Measurements from ENCODE around the gene ST7.

ST7 gene

GRCh38 chr7:117134411-117134810 lies 181.1 kb downstream of the ST7 start:
- no peak for DNase-seq

GRCh38 chr7:117134889-117135552 lies 181.7 kb downstream of the ST7 start:
- no peak for DNase-seq

- no peak for DNase-seq
Observed at GRCh38 chr7:117135553-117135891, 182.2 kb downstream of the ST7 start.

- DNase-seq, result no peak
Observed at GRCh38 chr7:117137868-117138267, 184.6 kb downstream of the ST7 start.

- no peak for DNase-seq
Observed at GRCh38 chr7:117138495-117138894, 185.2 kb downstream of the ST7 start.

- no peak for DNase-seq
Observed at GRCh38 chr7:117138981-117139380, 185.7 kb downstream of the ST7 start.

GRCh38 chr7:117139397-117139984 lies 186.2 kb downstream of the ST7 start:
- DNase-seq, result no peak

- DNase-seq, result no peak
Observed at GRCh38 chr7:117140921-117141320, 187.6 kb downstream of the ST7 start.

- no peak for DNase-seq
Observed at GRCh38 chr7:117143066-117143465, 189.8 kb downstream of the ST7 start.

- no peak for DNase-seq
Observed at GRCh38 chr7:117143580-117143979, 190.3 kb downstream of the ST7 start.

GRCh38 chr7:117145333-117145732 lies 192.0 kb downstream of the ST7 start:
- no peak for DNase-seq

- DNase-seq, result no peak
Observed at GRCh38 chr7:117146059-117146458, 192.8 kb downstream of the ST7 start.

- no peak for DNase-seq
Observed at GRCh38 chr7:117146511-117146910, 193.2 kb downstream of the ST7 start.

GRCh38 chr7:117148971-117149370 lies 195.7 kb downstream of the ST7 start:
- DNase-seq, result no peak

GRCh38 chr7:117149692-117150091 lies 196.4 kb downstream of the ST7 start:
- DNase-seq, result no peak

GRCh38 chr7:117152213-117153007 lies 199.1 kb downstream of the ST7 start:
- DNase-seq, result no peak

- DNase-seq, result no peak
Observed at GRCh38 chr7:117153016-117153545, 199.8 kb downstream of the ST7 start.

- no peak for DNase-seq
Observed at GRCh38 chr7:117154721-117155120, 201.4 kb downstream of the ST7 start.

GRCh38 chr7:117155694-117156093 lies 202.4 kb downstream of the ST7 start:
- DNase-seq, result no peak

GRCh38 chr7:117157241-117158209 lies 204.2 kb downstream of the ST7 start:
- DNase-seq, result no peak

- DNase-seq, result no peak
Observed at GRCh38 chr7:117158941-117159697, 205.8 kb downstream of the ST7 start.

GRCh38 chr7:117163101-117163500 lies 209.8 kb downstream of the ST7 start:
- DNase-seq, result no peak

Measured in NCI-H2171 (cell line).